Cardiac muscle cell (in vitro differentiated cells and primary cell): ENCODE measurements around the gene MYH10. TPM values are rescaled to one million over a fixed set of nuclear protein-coding genes. Genes with fewer than 3 reads are reported as not detected.

ENCODE experiments used
- DNase-seq, 2 donors: peaks; one replicate each; pipeline versions ENCODE4 v3.0.0 to v3.0.0-alpha.2; 2010 to 2017; ENCODE audit warnings: low read depth in 1 of 2, low spot score in 1 of 2
- H3K27ac ChIP-seq: fragments of 200-600 bp; sonication (generic); 2 replicates; pipeline ENCODE4 v1.5.1; 2016
- H3K27me3 ChIP-seq: fragments of 200-600 bp; sonication (generic); 2 replicates; pipeline ENCODE4 v1.6.0; 2016; ENCODE audit warnings: control low read depth
- H3K36me3 ChIP-seq: fragments of 200-600 bp; sonication (generic); 2 replicates; pipeline ENCODE4 v1.5.1; 2016; ENCODE audit warnings: control low read depth
- H3K4me1 ChIP-seq: fragments of 200-600 bp; sonication (generic); 2 replicates; pipeline ENCODE4 v1.8.1; 2017; ENCODE audit warnings: low read depth, mild to moderate bottlenecking, mixed run types
- H3K4me3 ChIP-seq: fragments of 200-600 bp; sonication (generic); 2 replicates; pipeline ENCODE4 v1.5.1; 2016; ENCODE audit warnings: mild to moderate bottlenecking
- H3K9me3 ChIP-seq: fragments of 200-600 bp; sonication (generic); 2 replicates; pipeline ENCODE4 v1.5.1; 2017; ENCODE audit warnings: low read depth, mild to moderate bottlenecking, control low read depth
- polyA plus RNA-seq: library from polyadenylated mRNA; unstranded; fragments of >200 nt; fragmentation: Nextera tagmentation; extraction: Ambion mirVana; gene quantifications from 2 replicates; pipeline ENCODE4 v1.2.1, GENCODE V29; 2016
- total RNA-seq: library from RNA; depleted of rRNA; stranded (reverse); fragments of >200 nt; gene quantifications from 2 replicates; pipeline ENCODE4 v1.2.3, GENCODE V29; 2016
- TF ChIP-seq, protein P1 (sequence below): IDR thresholded peaks from 2 replicates; pipeline ENCODE4 v1.5.1; 2012; ENCODE audit warnings: low read depth, mild to moderate bottlenecking, low read length

Gene MYH10
- total and polyA plus RNA-seq, 2 experiments from 2014 or later: 147 to 194 TPM

- Histone ChIP-seq H3K4me3 (no peak overlapping the region), H3K9me3 (no peaks in the 10 kb centered on the region), H3K27ac (no peak overlapping the region), H3K4me1 (no peaks in the 10 kb centered on the region), H3K36me3 (peaks cover 72% of the 10 kb centered on the region), H3K27me3 (no peaks in the 10 kb centered on the region)
- no peak for DNase-seq
- TF ChIP-seq, protein P1, sequence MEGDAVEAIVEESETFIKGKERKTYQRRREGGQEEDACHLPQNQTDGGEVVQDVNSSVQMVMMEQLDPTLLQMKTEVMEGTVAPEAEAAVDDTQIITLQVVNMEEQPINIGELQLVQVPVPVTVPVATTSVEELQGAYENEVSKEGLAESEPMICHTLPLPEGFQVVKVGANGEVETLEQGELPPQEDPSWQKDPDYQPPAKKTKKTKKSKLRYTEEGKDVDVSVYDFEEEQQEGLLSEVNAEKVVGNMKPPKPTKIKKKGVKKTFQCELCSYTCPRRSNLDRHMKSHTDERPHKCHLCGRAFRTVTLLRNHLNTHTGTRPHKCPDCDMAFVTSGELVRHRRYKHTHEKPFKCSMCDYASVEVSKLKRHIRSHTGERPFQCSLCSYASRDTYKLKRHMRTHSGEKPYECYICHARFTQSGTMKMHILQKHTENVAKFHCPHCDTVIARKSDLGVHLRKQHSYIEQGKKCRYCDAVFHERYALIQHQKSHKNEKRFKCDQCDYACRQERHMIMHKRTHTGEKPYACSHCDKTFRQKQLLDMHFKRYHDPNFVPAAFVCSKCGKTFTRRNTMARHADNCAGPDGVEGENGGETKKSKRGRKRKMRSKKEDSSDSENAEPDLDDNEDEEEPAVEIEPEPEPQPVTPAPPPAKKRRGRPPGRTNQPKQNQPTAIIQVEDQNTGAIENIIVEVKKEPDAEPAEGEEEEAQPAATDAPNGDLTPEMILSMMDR: no peak
Observed at GRCh38 chr17:8494506-8495111, 135.9 kb downstream of the MYH10 start.

- H3K27me3 ChIP-seq: no peaks in the 10 kb centered on the region
- H3K9me3 ChIP-seq: no peaks in the 10 kb centered on the region
- TF ChIP-seq, protein P1: no peak
- no peak overlapping the region for H3K27ac ChIP-seq
- no peaks in the 10 kb centered on the region for H3K4me1 ChIP-seq
- DNase-seq: no peak
- H3K4me3 ChIP-seq: no peak overlapping the region
- peaks cover 70% of the 10 kb centered on the region for H3K36me3 ChIP-seq
Observed at GRCh38 chr17:8494021-8494420, 136.5 kb downstream of the MYH10 start.

DNA sequence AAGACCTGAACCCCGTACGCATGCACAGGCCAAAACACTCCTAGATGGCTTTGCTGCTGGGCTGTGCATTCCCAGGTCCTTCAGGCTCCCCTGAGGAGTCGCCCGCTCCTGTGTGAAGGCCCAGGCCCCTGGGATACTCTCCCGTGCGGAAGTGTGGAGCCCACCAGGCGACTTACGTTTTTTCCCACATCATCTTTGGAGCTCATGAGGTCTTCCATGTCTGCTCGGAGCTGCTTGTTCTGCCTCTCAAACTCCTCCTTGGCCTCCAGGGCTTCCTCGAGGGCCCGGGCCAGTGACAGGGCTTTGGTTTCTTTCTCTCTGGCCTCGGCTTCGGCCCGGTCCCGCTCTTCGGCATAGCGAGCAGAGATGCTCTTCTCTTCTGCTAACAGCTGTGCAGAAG is 138.4 kb downstream of the MYH10 start:
- TF ChIP-seq, protein P1: no peak
- no peak for DNase-seq
- H3K27me3 ChIP-seq: no peaks in the 10 kb centered on the region
- no peak overlapping the region for H3K4me3 ChIP-seq
- no peaks in the 10 kb centered on the region for H3K9me3 ChIP-seq
- H3K4me1 ChIP-seq: no peaks in the 10 kb centered on the region
- peaks cover 77% of the 10 kb centered on the region for H3K36me3 ChIP-seq
- no peak overlapping the region for H3K27ac ChIP-seq

DNA sequence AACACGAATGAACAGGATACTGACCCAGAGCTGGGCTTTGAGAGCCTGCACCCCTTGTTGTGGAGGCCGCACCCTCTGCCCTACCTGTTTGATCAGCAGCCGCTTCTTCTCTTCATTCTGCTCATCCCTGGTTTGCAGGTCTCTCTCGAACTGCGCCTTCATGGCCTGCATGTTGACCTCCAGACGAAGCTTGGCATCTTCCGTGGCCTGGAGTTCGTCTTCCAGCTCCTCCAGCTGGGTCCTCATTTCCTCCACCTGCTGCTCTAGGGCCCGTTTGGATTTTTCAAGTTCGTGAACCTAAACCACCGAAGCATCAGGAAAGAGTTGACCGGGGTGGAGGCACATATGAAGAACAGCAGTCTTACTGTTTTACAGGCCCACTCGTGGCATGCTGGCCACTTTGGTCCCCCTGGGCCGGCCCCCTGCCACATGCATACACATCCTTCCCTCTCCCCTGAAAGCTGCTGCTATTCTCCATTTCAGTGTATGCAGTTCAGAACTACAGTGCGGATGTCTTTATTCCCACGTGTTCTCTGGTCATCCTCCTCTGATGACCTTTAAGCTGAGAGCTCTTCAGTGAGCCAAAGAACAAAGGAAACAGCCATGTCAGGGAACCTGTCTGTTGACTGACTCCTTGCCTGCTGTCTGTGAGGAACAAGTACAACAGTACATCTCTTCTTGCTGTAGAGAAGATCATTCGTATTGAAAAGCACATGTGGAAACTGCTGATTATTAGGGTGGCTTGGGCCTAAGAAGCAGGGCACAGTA is 140.1 kb downstream of the MYH10 start:
- Histone ChIP-seq H3K4me1 (no peaks in the 10 kb centered on the region), H3K4me3 (no peak overlapping the region), H3K27me3 (no peaks in the 10 kb centered on the region), H3K9me3 (no peaks in the 10 kb centered on the region), H3K27ac (no peak overlapping the region), H3K36me3 (peaks cover 76% of the 10 kb centered on the region)
- TF ChIP-seq, protein P1: no peak
- no peak for DNase-seq

DNA sequence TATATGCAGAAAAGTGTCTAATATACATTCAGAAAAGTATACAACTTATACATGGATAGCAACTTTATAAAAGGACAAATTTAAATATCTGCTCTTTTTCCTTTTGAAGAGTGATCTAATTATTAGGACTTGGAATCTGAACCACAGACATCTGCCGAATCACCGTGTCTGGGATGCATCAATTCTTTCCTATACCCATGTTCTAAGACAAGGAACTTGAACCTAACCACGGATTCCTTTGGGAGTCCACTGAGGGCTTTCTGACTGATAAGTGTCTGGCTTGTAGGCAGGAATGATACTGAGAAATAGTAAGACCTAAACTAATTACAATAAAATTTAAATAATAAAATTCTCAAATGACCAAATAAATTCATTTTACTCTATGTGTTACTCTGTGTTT is 140.7 kb downstream of the MYH10 start:
- DNase-seq: no peak
- Histone ChIP-seq H3K4me3 (no peak overlapping the region), H3K4me1 (no peaks in the 10 kb centered on the region), H3K9me3 (no peaks in the 10 kb centered on the region), H3K27ac (no peak overlapping the region), H3K36me3 (peaks cover 72% of the 10 kb centered on the region), H3K27me3 (no peaks in the 10 kb centered on the region)
- TF ChIP-seq, protein P1: no peak
